GM12878 (cell line): ENCODE results near the gene ZXDC. TPM values are rescaled to one million over a fixed set of nuclear protein-coding genes. Genes with fewer than 3 reads are reported as not detected.

Experiments
- ATAC-seq: fragments of 200-7000 bp; cut with Tn5 transposase; 3 replicates; pipeline ENCODE4 v1.9.1; 2020; ENCODE audit warnings: mild to moderate bottlenecking, moderate library complexity
- BruUV-seq: library from RNA; stranded (reverse); fragments of 400-500 nt; replicated peaks from 2 replicates; lab custom pipeline; 2021; lab: Mats Ljungman, UMichigan
- CTCF ChIA-PET: fragments of 300-600 bp; sonication (Branson Sonifier 250); formaldehyde crosslinking; extraction: SDS; loops from one replicate; lab custom pipeline; 2021; ENCODE audit warnings: inconsistent platforms; lab: Yijun Ruan, JAX
- POLR2A ChIA-PET: fragments of 350-600 bp; formaldehyde crosslinking; extraction: SDS; loops from one replicate; lab custom pipeline; 2021; ENCODE audit warnings: inconsistent platforms; lab: Charles Lee
- RAD21 ChIA-PET: fragments of 300-600 bp; sonication (Branson Sonifier 250); formaldehyde crosslinking; loops from one replicate; lab custom pipeline; 2023; ENCODE audit warnings: antibody characterized with exemption; ENCODE audit not compliant: unreplicated experiment; lab: Charles Lee
- SMC1A ChIA-PET: fragments of 300-600 bp; sonication (Branson Sonifier 250); formaldehyde crosslinking; loops from one replicate; lab custom pipeline; 2023; ENCODE audit not compliant: unreplicated experiment, uncharacterized antibody; lab: Charles Lee
- DNase-seq: peaks from one replicate; pipeline ENCODE4 v3.0.0-alpha.2; 2011; ENCODE audit warnings: low read depth, low spot score
- FAIRE-seq: peaks from 3 replicates; lab custom pipeline; 2011; peaks lifted over from hg19 to GRCh38; lab: Jason Lieb, UNC
- H2AFZ ChIP-seq: 2 replicates; pipeline ENCODE4 v1.6.0; 2011; ENCODE audit warnings: low read depth, low read length, control low read depth; ENCODE audit not compliant: control insufficient read depth
- H3K27ac ChIP-seq: 2 replicates; pipeline ENCODE4 v1.5.1; 2011; ENCODE audit warnings: control low read depth; ENCODE audit not compliant: control insufficient read depth, insufficient read depth
- H3K27me3 ChIP-seq, 2 experiments: replicated peaks in 1 of 2; 2 replicates each; pipeline versions ENCODE4 v1.6.0 to v1.6.1; 2011; ENCODE audit warnings: low read length in 1 of 2; ENCODE audit not compliant: control insufficient read depth in 2 of 2, insufficient read depth in 2 of 2
- H3K36me3 ChIP-seq, 2 experiments: 2 replicates each; pipeline ENCODE4 v1.5.1; 2011; ENCODE audit warnings: low read length in 1 of 2; ENCODE audit not compliant: control insufficient read depth in 2 of 2, insufficient read depth in 2 of 2
- H3K4me1 ChIP-seq: 2 replicates; pipeline ENCODE4 v1.6.1; 2011; ENCODE audit warnings: mild to moderate bottlenecking, low read length, moderate library complexity, mixed read lengths; ENCODE audit not compliant: control insufficient read depth, insufficient read depth
- H3K4me2 ChIP-seq: 2 replicates; pipeline ENCODE4 v1.6.0; 2011; ENCODE audit warnings: control low read depth; ENCODE audit not compliant: control insufficient read depth, insufficient read depth
- H3K4me3 ChIP-seq: fragments of 200-600 bp; sonication (generic); 2 replicates; pipeline ENCODE4 v1.5.1; 2016
- H3K79me2 ChIP-seq: 2 replicates; pipeline ENCODE4 v1.6.0; 2011; ENCODE audit warnings: low read length; ENCODE audit not compliant: control insufficient read depth, insufficient read depth
- H3K9ac ChIP-seq: 2 replicates; pipeline ENCODE4 v1.8.0; 2011; ENCODE audit warnings: low read length, control low read depth, mixed read lengths; ENCODE audit not compliant: control insufficient read depth, insufficient read depth
- H3K9me3 ChIP-seq: replicated peaks from 3 replicates; pipeline ENCODE4 v1.5.1; 2011; ENCODE audit warnings: mild to moderate bottlenecking, low read length; ENCODE audit not compliant: control insufficient read depth, insufficient read depth
- H4K20me1 ChIP-seq: 2 replicates; pipeline ENCODE4 v1.6.0; 2011; ENCODE audit not compliant: control insufficient read depth, insufficient read depth
- BRCA1 ChIP-seq: IDR thresholded peaks from 2 replicates; pipeline ENCODE4 v1.6.1; 2011; ENCODE audit warnings: low read depth, low read length, improper control_type of control experiment
- CBX3 ChIP-seq: fragments of 200-600 bp; sonication (generic); IDR thresholded peaks from 2 replicates; pipeline ENCODE4 v1.6.1; 2016; ENCODE audit warnings: low read depth, borderline replicate concordance
- ESRRA ChIP-seq: IDR thresholded peaks from 2 replicates; pipeline ENCODE4 v1.6.1; 2012; ENCODE audit warnings: mild to moderate bottlenecking, low read length, improper control_type of control experiment
- TARDBP ChIP-seq: IDR thresholded peaks from 2 replicates; pipeline ENCODE4 v1.6.1; 2016; ENCODE audit warnings: borderline replicate concordance
- ZNF384 ChIP-seq: IDR thresholded peaks from 2 replicates; pipeline ENCODE4 v1.6.1; 2012; ENCODE audit warnings: low read depth, mild to moderate bottlenecking, low read length, improper control_type of control experiment, borderline replicate concordance
- WGBS: methylation state at CpG from one replicate; pipeline ENCODE4 v1.1.6; 2016; ENCODE audit warnings: low lambda C conversion rate; ENCODE audit not compliant: insufficient replicate concordance, insufficient coverage; ENCODE audit errors: missing lambda C conversion rate; 5-methylcytosine and 5-hydroxymethylcytosine counted together
- in situ Hi-C: fragments of 300-500 bp; cut with MboI; formaldehyde crosslinking; loops from 9 replicates; pipeline ENCODE4 v1.14.3; 2018; ENCODE audit warnings: mixed read lengths
- intact Hi-C: fragments of 100-400 bp; cut with micrococcal nuclease; formaldehyde crosslinking; loops from one replicate; pipeline ENCODE4 v1.14.2; 2022; ENCODE audit not compliant: unreplicated experiment
- polyA plus RNA-seq, 11 experiments: library from polyadenylated mRNA; depleted of rRNA in 4 of 11; unstranded in 6 of 11; stranded (reverse) in 5 of 11; fragments of >200 nt; fragmentation: Nextera tagmentation in 4 of 11; fragmentation: Illumina TruSeq in 1 of 11; extraction: Ambion mirVana in 4 of 11; extraction: Trizol in 1 of 11; gene quantifications; 1 replicate in 1 of 11; 2 replicates in 10 of 11; pipeline versions ENCODE4 v1.2.1 to v1.2.3, GENCODE V29; 2011 to 2016; ENCODE audit warnings: inconsistent platforms in 2 of 11, missing spikeins in 2 of 11, low read depth in 1 of 11
- total RNA-seq, 4 experiments: library from RNA; depleted of rRNA in 3 of 4; stranded (reverse); fragments of >200 nt in 3 of 4; fragmentation: Illumina TruSeq in 1 of 4; extraction: Trizol in 1 of 4; gene quantifications; 2 replicates each; pipeline versions ENCODE4 v1.2.1 to v1.2.3, GENCODE V29; 2013 to 2021
- TF ChIP-seq, protein P1 (sequence below): fragments of 450-650 bp; IDR thresholded peaks from 2 replicates; pipeline ENCODE4 v1.6.1; 2017; ENCODE audit warnings: mild to moderate bottlenecking, moderate library complexity
- TF ChIP-seq, protein P2 (sequence below): fragments of 450-650 bp; IDR thresholded peaks from 2 replicates; pipeline ENCODE4 v1.6.1; 2018; ENCODE audit warnings: borderline replicate concordance, mild to moderate bottlenecking; ENCODE audit not compliant: partially characterized antibody
- TF ChIP-seq, protein P3 (sequence below): fragments of 450-650 bp; IDR thresholded peaks from 2 replicates; pipeline ENCODE4 v1.6.1; 2017; ENCODE audit warnings: mild to moderate bottlenecking, low read depth, inconsistent platforms; ENCODE audit not compliant: poor library complexity, severe bottlenecking

Gene ZXDC
- total and polyA plus RNA-seq, 10 of the 15 experiments (the other 5 are each of a cell fraction or from before 2014, with no cell fraction given): 0.72 to 15.3 (median 8.5) TPM

DNA sequence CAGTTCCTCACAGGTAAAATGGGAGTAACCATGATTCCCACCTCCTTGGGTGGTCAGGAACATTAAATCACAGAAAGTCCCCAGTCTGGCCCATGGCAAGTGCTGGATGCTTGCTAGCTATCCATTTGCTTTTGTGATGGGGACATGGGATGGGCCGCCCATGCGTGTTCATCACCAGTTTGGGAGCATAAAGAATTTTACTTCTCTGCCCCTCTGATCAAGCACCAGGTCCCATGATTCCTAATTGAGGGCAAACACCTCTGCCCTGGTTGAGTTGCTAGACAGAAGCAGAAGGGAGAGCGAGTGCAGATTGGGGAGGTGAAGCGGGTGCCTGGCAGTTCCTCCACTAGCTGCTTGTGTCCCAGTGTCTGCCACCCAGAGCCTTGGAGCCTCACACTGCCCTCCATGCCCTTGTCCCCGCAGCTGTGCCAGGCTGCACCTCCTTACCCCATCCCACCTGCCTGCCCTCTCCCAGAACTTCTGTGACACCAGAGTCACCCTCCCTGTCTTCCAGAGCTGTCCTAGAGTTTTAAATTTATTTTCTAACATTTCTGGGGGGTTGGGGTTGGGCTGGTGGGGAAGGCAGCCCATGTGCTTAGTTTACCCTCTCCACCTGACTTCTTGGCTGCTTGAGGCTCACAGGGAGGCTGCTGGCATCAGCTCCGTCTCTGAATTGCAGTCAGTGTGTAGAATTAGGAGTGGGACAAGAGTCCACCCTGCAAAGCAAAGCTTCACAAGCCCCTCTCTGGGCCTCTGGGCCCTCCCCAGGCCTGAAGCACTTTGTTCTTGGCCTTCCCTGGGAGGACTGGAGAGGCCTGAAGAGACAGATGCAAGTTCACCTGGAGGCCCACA is 62.6 kb downstream of the ZXDC start (continued):
- TF ChIP-seq, protein P1, sequence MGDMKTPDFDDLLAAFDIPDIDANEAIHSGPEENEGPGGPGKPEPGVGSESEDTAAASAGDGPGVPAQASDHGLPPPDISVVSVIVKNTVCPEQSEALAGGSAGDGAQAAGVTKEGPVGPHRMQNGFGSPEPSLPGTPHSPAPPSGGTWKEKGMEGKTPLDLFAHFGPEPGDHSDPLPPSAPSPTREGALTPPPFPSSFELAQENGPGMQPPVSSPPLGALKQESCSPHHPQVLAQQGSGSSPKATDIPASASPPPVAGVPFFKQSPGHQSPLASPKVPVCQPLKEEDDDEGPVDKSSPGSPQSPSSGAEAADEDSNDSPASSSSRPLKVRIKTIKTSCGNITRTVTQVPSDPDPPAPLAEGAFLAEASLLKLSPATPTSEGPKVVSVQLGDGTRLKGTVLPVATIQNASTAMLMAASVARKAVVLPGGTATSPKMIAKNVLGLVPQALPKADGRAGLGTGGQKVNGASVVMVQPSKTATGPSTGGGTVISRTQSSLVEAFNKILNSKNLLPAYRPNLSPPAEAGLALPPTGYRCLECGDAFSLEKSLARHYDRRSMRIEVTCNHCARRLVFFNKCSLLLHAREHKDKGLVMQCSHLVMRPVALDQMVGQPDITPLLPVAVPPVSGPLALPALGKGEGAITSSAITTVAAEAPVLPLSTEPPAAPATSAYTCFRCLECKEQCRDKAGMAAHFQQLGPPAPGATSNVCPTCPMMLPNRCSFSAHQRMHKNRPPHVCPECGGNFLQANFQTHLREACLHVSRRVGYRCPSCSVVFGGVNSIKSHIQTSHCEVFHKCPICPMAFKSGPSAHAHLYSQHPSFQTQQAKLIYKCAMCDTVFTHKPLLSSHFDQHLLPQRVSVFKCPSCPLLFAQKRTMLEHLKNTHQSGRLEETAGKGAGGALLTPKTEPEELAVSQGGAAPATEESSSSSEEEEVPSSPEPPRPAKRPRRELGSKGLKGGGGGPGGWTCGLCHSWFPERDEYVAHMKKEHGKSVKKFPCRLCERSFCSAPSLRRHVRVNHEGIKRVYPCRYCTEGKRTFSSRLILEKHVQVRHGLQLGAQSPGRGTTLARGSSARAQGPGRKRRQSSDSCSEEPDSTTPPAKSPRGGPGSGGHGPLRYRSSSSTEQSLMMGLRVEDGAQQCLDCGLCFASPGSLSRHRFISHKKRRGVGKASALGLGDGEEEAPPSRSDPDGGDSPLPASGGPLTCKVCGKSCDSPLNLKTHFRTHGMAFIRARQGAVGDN: no peak
- TF ChIP-seq BRCA1: no peak
- TF ChIP-seq, protein P2, sequence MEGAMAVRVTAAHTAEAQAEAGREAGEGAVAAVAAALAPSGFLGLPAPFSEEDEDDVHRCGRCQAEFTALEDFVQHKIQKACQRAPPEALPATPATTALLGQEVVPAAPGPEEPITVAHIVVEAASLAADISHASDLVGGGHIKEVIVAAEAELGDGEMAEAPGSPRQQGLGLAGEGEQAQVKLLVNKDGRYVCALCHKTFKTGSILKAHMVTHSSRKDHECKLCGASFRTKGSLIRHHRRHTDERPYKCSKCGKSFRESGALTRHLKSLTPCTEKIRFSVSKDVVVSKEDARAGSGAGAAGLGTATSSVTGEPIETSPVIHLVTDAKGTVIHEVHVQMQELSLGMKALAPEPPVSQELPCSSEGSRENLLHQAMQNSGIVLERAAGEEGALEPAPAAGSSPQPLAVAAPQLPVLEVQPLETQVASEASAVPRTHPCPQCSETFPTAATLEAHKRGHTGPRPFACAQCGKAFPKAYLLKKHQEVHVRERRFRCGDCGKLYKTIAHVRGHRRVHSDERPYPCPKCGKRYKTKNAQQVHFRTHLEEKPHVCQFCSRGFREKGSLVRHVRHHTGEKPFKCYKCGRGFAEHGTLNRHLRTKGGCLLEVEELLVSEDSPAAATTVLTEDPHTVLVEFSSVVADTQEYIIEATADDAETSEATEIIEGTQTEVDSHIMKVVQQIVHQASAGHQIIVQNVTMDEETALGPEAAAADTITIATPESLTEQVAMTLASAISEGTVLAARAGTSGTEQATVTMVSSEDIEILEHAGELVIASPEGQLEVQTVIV: no peak
- TF ChIP-seq, all 136 proteins: peak for 0

DNA sequence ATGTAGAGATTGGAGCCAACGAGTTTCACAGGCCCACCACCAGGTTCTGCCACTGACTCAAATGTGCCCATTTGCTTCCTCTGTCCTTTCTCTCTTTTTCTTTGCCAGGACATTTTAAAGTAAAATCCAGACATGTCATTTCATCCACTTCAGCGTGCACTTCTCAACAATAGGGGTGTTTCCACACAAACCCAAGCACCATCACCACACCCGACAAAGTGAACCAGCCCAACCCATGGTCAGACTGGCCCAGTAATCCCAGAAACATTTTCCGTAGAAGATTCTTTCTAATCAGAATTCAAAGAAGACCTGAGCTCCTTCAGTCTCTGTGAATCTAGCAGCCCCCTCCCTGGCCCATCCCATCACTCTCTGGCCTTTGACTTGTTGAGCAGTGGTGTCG is 67.6 kb downstream of the ZXDC start:
- CTCF ChIA-PET: no interaction called here
- POLR2A ChIA-PET: no interaction called here
- no peaks in the 10 kb centered on the region for H3K4me1 ChIP-seq
- H3K9ac ChIP-seq: no peak overlapping the region
- H3K36me3 ChIP-seq: no peaks in the 10 kb centered on the region
- RAD21 ChIA-PET: no interaction called here
- SMC1A ChIA-PET: no interaction called here
- TF ChIP-seq, protein P3, sequence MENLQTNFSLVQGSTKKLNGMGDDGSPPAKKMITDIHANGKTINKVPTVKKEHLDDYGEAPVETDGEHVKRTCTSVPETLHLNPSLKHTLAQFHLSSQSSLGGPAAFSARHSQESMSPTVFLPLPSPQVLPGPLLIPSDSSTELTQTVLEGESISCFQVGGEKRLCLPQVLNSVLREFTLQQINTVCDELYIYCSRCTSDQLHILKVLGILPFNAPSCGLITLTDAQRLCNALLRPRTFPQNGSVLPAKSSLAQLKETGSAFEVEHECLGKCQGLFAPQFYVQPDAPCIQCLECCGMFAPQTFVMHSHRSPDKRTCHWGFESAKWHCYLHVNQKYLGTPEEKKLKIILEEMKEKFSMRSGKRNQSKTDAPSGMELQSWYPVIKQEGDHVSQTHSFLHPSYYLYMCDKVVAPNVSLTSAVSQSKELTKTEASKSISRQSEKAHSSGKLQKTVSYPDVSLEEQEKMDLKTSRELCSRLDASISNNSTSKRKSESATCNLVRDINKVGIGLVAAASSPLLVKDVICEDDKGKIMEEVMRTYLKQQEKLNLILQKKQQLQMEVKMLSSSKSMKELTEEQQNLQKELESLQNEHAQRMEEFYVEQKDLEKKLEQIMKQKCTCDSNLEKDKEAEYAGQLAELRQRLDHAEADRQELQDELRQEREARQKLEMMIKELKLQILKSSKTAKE: no peak
- TF ChIP-seq TARDBP (no peak), ESRRA (no peak), CBX3 (no peak), ZNF384 (no peak)
- BruUV-seq: no TSS peak
- H3K27ac ChIP-seq: no peak overlapping the region
- H4K20me1 ChIP-seq: no peaks in the 10 kb centered on the region
- H2AFZ ChIP-seq: no peak overlapping the region
- H3K9me3 ChIP-seq: no peaks in the 10 kb centered on the region
- in situ Hi-C loops (no loop called here), intact Hi-C loops (no loop called here)
- ATAC-seq: no peak
- peaks cover 0 to 2% of the 10 kb centered on the region in 2 experiments; a peak in 2 of 4 replicates for H3K27me3 ChIP-seq
- H3K4me2 ChIP-seq: no peak overlapping the region
- FAIRE-seq: no peak
- no peak overlapping the region for H3K4me3 ChIP-seq
- DNase-seq: no peak
- 29% methylated on average over 5 of the region's 5 CpGs for WGBS
- H3K79me2 ChIP-seq: no peaks in the 10 kb centered on the region
